H9 (cell line): ENCODE results near the gene ICAM4. TPM values are rescaled to one million over a fixed set of nuclear protein-coding genes. Genes with fewer than 3 reads are reported as not detected.

Experiments
- DNase-seq: peaks from one replicate; pipeline ENCODE4 v3.0.0-alpha.2; 2017
- H2AFZ ChIP-seq: one replicate; pipeline ENCODE4 v1.6.1; 2013; ENCODE audit warnings: mild to moderate bottlenecking, low read length, control low read depth, moderate library complexity
- H2AK5ac ChIP-seq: 2 replicates; pipeline ENCODE4 v1.6.1; 2013; ENCODE audit warnings: low read length, control low read depth, mixed read lengths; ENCODE audit not compliant: insufficient read length
- H2BK120ac ChIP-seq: one replicate; pipeline ENCODE4 v1.6.1; 2013; ENCODE audit warnings: low read depth, mild to moderate bottlenecking, low read length, control low read depth, inconsistent platforms; ENCODE audit not compliant: poor library complexity, severe bottlenecking
- H2BK12ac ChIP-seq: 2 replicates; pipeline ENCODE4 v1.6.1; 2013; ENCODE audit warnings: low read length, control low read depth, mixed read lengths, low read depth; ENCODE audit not compliant: insufficient read length
- H2BK15ac ChIP-seq: 2 replicates; pipeline ENCODE4 v1.6.1; 2013; ENCODE audit warnings: low read depth, low read length, control low read depth
- H2BK20ac ChIP-seq: one replicate; pipeline ENCODE4 v1.6.1; 2013; ENCODE audit warnings: low read depth, mild to moderate bottlenecking, low read length, control low read depth, inconsistent platforms; ENCODE audit not compliant: poor library complexity, severe bottlenecking
- H2BK5ac ChIP-seq: 2 replicates; pipeline ENCODE4 v1.6.1; 2013; ENCODE audit warnings: low read length, control low read depth, mixed read lengths; ENCODE audit not compliant: insufficient read length
- H3K14ac ChIP-seq: 2 replicates; pipeline ENCODE4 v1.6.1; 2013; ENCODE audit warnings: low read length, control low read depth; ENCODE audit not compliant: insufficient read depth
- H3K18ac ChIP-seq: 2 replicates; pipeline ENCODE4 v1.6.1; 2013; ENCODE audit warnings: low read depth, mild to moderate bottlenecking, mixed read lengths, low read length, control low read depth; ENCODE audit not compliant: insufficient read length
- H3K23ac ChIP-seq: 2 replicates; pipeline ENCODE4 v1.6.1; 2013; ENCODE audit warnings: low read length, control low read depth, mixed read lengths, low read depth; ENCODE audit not compliant: insufficient read length
- H3K23me2 ChIP-seq: 2 replicates; pipeline ENCODE4 v1.6.1; 2013; ENCODE audit warnings: low read depth, mild to moderate bottlenecking, mixed read lengths, low read length, control low read depth; ENCODE audit not compliant: insufficient read length, poor library complexity, severe bottlenecking
- H3K27ac ChIP-seq: 2 replicates; pipeline ENCODE4 v1.5.1; 2013; ENCODE audit warnings: low read length, control low read depth, mixed read lengths, low read depth; ENCODE audit not compliant: insufficient read length
- H3K27me3 ChIP-seq: 2 replicates; pipeline ENCODE4 v1.6.1; 2013; ENCODE audit warnings: low read length, control low read depth, inconsistent platforms; ENCODE audit not compliant: insufficient read depth
- H3K4ac ChIP-seq: 2 replicates; pipeline ENCODE4 v1.6.1; 2013; ENCODE audit warnings: low read depth, mild to moderate bottlenecking, control low read depth, inconsistent platforms, low read length, moderate library complexity
- H3K4me1 ChIP-seq: 2 replicates; pipeline ENCODE4 v1.6.1; 2013; ENCODE audit warnings: low read length, control low read depth, inconsistent platforms; ENCODE audit not compliant: insufficient read depth
- H3K4me2 ChIP-seq: 2 replicates; pipeline ENCODE4 v1.6.1; 2013; ENCODE audit warnings: low read length, control low read depth, mixed read lengths; ENCODE audit not compliant: insufficient read length, insufficient read depth
- H3K56ac ChIP-seq: 2 replicates; pipeline ENCODE4 v1.6.1; 2013; ENCODE audit warnings: low read depth, mild to moderate bottlenecking, mixed read lengths, low read length, control low read depth; ENCODE audit not compliant: insufficient read length
- H3K79me1 ChIP-seq: 2 replicates; pipeline ENCODE4 v1.6.1; 2013; ENCODE audit warnings: low read depth, mild to moderate bottlenecking, moderate library complexity, low read length, control low read depth, inconsistent platforms; ENCODE audit not compliant: insufficient read depth, poor library complexity, severe bottlenecking
- H3K79me2 ChIP-seq: 2 replicates; pipeline ENCODE4 v1.6.1; 2013; ENCODE audit warnings: low read length, control low read depth, inconsistent platforms; ENCODE audit not compliant: insufficient read depth
- H3K9ac ChIP-seq: 2 replicates; pipeline ENCODE4 v1.6.1; 2013; ENCODE audit warnings: low read length, control low read depth, mixed read lengths; ENCODE audit not compliant: insufficient read length; ENCODE audit errors: extremely low read depth
- H3K9me3 ChIP-seq: one replicate; pipeline ENCODE4 v1.6.1; 2013; ENCODE audit warnings: low read depth, low read length, inconsistent platforms; ENCODE audit not compliant: control insufficient read depth
- H3T11ph ChIP-seq: one replicate; pipeline ENCODE4 v1.6.1; 2013; ENCODE audit warnings: mild to moderate bottlenecking, low read length, control low read depth, inconsistent platforms
- H4K20me1 ChIP-seq: one replicate; pipeline ENCODE4 v1.6.1; 2013; ENCODE audit not compliant: control insufficient read depth, insufficient read length, insufficient read depth
- H4K5ac ChIP-seq: 2 replicates; pipeline ENCODE4 v1.6.1; 2013; ENCODE audit warnings: low read depth, mild to moderate bottlenecking, mixed read lengths, low read length, control low read depth; ENCODE audit not compliant: insufficient read length
- H4K8ac ChIP-seq: replicated peaks from 2 replicates; pipeline ENCODE4 v1.6.1; 2013; ENCODE audit warnings: low read length, control low read depth, mixed read lengths, low read depth; ENCODE audit not compliant: insufficient read length
- H4K91ac ChIP-seq: 2 replicates; pipeline ENCODE4 v1.6.1; 2013; ENCODE audit warnings: low read depth, mild to moderate bottlenecking, moderate library complexity, mixed read lengths, low read length, control low read depth; ENCODE audit not compliant: insufficient read length
- H3K27ac Mint-ChIP-seq, 3 experiments: 2 replicates in 2 of 3; 3 replicates in 1 of 3; pipeline ENCODE4 v1.8.0; 2020 to 2021; ENCODE audit warnings: mixed read lengths in 3 of 3, mild to moderate bottlenecking in 1 of 3, moderate library complexity in 1 of 3
- H3K27me3 Mint-ChIP-seq: 2 replicates; pipeline ENCODE4 v1.8.0; 2021; ENCODE audit warnings: low read depth, mild to moderate bottlenecking, moderate library complexity, mixed read lengths
- H3K36me3 Mint-ChIP-seq, 3 experiments: 2 replicates in 2 of 3; 3 replicates in 1 of 3; pipeline ENCODE4 v1.8.0; 2020 to 2021; ENCODE audit warnings: low read depth in 3 of 3, mixed read lengths in 3 of 3; ENCODE audit not compliant: insufficient read depth in 1 of 3
- H3K4me1 Mint-ChIP-seq, 2 experiments: 2 replicates each; pipeline ENCODE4 v1.8.0; 2020; ENCODE audit warnings: mixed read lengths in 2 of 2
- H3K4me3 Mint-ChIP-seq, 2 experiments: 2 replicates in 1 of 2; 3 replicates in 1 of 2; pipeline ENCODE4 v1.8.0; 2020 to 2021; ENCODE audit warnings: mild to moderate bottlenecking in 2 of 2, mixed read lengths in 2 of 2, moderate library complexity in 1 of 2
- H3K9me3 Mint-ChIP-seq, 2 experiments: 2 replicates in 1 of 2; 3 replicates in 1 of 2; pipeline ENCODE4 v1.8.0; 2020; ENCODE audit warnings: mild to moderate bottlenecking in 2 of 2, mixed read lengths in 2 of 2, moderate library complexity in 1 of 2
- CTCF ChIP-seq: fragments of 200-600 bp; sonication (generic); conservative IDR thresholded peaks from 3 replicates; pipeline ENCODE4 v1.8.0; 2021; ENCODE audit warnings: antibody characterized with exemption, mild to moderate bottlenecking
- WGBS: extraction: QIAGEN DNeasy Blood & Tissue Kit; methylation state at CpG from one replicate; pipeline ENCODE4 v1.1.7; 2013; ENCODE audit warnings: missing lambda C conversion rate, low lambda C conversion rate, mixed read lengths; ENCODE audit not compliant: insufficient read length; ENCODE audit errors: extremely low coverage; 5-methylcytosine and 5-hydroxymethylcytosine counted together
- total RNA-seq: library from RNA; stranded (reverse); gene quantifications from 2 replicates; pipeline ENCODE4 v1.2.1, GENCODE V29; 2021

ICAM4 gene
- total RNA-seq, 1 experiment from 2014 or later, result 1.1 TPM

GRCh38 chr19:10306327-10306726 lies 19.6 kb downstream of the ICAM4 start:
- H3K14ac ChIP-seq, result no peak overlapping the region
- H3K18ac ChIP-seq, result no peak overlapping the region
- H2AK5ac ChIP-seq, result no peak overlapping the region
- Mint-ChIP-seq H3K4me3 (no peak overlapping the region), H3K9me3 (no peaks in the 10 kb centered on the region), H3K27ac (no peak overlapping the region), H3K27me3 (peaks cover 7% of the 10 kb centered on the region), H3K36me3 (peaks cover 5 to 17% (median 6%) of the 10 kb centered on the region in 3 experiments; a peak in 4 of 7 replicates), H3K4me1 (0 out of 4 replicates have a peak, but pooled peaks cover 0 to 4% of the 10 kb centered on the region in 2 experiments)
- H3T11ph ChIP-seq, result no peak overlapping the region
- H4K8ac ChIP-seq, result no peak overlapping the region
- no peak overlapping the region for H3K4me2 ChIP-seq
- no peak overlapping the region for H2BK120ac ChIP-seq
- TF ChIP-seq CTCF, result no peak
- no peaks in the 10 kb centered on the region for H3K4me1 ChIP-seq
- H3K23me2 ChIP-seq, result no peaks in the 10 kb centered on the region
- H2AFZ ChIP-seq, result no peak overlapping the region
- no peak overlapping the region for H2BK15ac ChIP-seq
- H3K56ac ChIP-seq, result no peak overlapping the region
- H3K79me1 ChIP-seq, result no peaks in the 10 kb centered on the region
- H4K5ac ChIP-seq, result no peak overlapping the region
- H4K91ac ChIP-seq, result no peak overlapping the region
- WGBS, result no CpG with 5 or more reads among the region's 5 CpGs
- no peak overlapping the region for H3K23ac ChIP-seq
- H4K20me1 ChIP-seq, result no peaks in the 10 kb centered on the region
- H3K9ac ChIP-seq, result no peak overlapping the region
- no peak overlapping the region for H2BK12ac ChIP-seq
- no peaks in the 10 kb centered on the region for H3K79me2 ChIP-seq
- DNase-seq, result no peak
- H3K27me3 ChIP-seq, result no peaks in the 10 kb centered on the region
- H3K27ac ChIP-seq, result no peak overlapping the region
- no peaks in the 10 kb centered on the region for H3K9me3 ChIP-seq
- H2BK20ac ChIP-seq, result no peak overlapping the region
- H2BK5ac ChIP-seq, result no peak overlapping the region
- H3K4ac ChIP-seq, result no peak overlapping the region
